PC-3 (cell line): ENCODE measurements around the gene SERPINA4. TPM values are rescaled to one million over a fixed set of nuclear protein-coding genes. Genes with fewer than 3 reads are reported as not detected.

Source experiments
- ATAC-seq: fragments of 200-7000 bp; cut with Tn5 transposase; 2 replicates; pipeline ENCODE4 v1.9.1; 2020; ENCODE audit warnings: mild to moderate bottlenecking, moderate library complexity
- BruUV-seq: library from RNA; stranded (reverse); fragments of 400-500 nt; replicated peaks from 2 replicates; lab custom pipeline; 2021; lab: Mats Ljungman, UMichigan
- CTCF ChIA-PET: fragments of 300-600 bp; sonication (Branson Sonifier 250); formaldehyde crosslinking; loops from one replicate; lab custom pipeline; 2022; ENCODE audit warnings: antibody characterized with exemption; lab: Charles Lee
- POLR2A ChIA-PET: fragments of 300-600 bp; sonication (Branson Sonifier 250); formaldehyde crosslinking; loops from one replicate; lab custom pipeline; 2022; ENCODE audit warnings: antibody characterized with exemption; ENCODE audit not compliant: unreplicated experiment; lab: Charles Lee
- DNase-seq: peaks from one replicate; pipeline ENCODE4 v3.0.0-alpha.2; 2015
- H2AFZ ChIP-seq: fragments of 300-600 bp; sonication (generic); 2 replicates; pipeline ENCODE4 v1.6.0; 2016; ENCODE audit warnings: antibody characterized with exemption, low read length
- H3F3A ChIP-seq: fragments of 300-600 bp; sonication (generic); one replicate; pipeline ENCODE4 v1.6.0; 2017; ENCODE audit warnings: antibody characterized with exemption, low read length, control low read depth, mild to moderate bottlenecking; ENCODE audit not compliant: unreplicated experiment
- H3K27ac ChIP-seq: fragments of 300-600 bp; sonication (generic); 2 replicates; pipeline ENCODE4 v1.5.1; 2016; ENCODE audit warnings: mild to moderate bottlenecking, low read length
- H3K27me3 ChIP-seq: fragments of 300-600 bp; sonication (generic); 2 replicates; pipeline ENCODE4 v1.6.1; 2016; ENCODE audit warnings: low read length, mixed read lengths
- H3K36me3 ChIP-seq: fragments of 300-600 bp; sonication (generic); 2 replicates; pipeline ENCODE4 v1.6.1; 2016; ENCODE audit warnings: low read depth, mixed run types, low read length, mixed read lengths
- H3K4me1 ChIP-seq: fragments of 300-600 bp; sonication (generic); 2 replicates; pipeline ENCODE4 v1.5.1; 2016; ENCODE audit warnings: low read length; ENCODE audit not compliant: insufficient read depth
- H3K4me2 ChIP-seq: fragments of 300-600 bp; sonication (generic); 2 replicates; pipeline ENCODE4 v1.6.0; 2016; ENCODE audit warnings: low read length
- H3K4me3 ChIP-seq: fragments of 300-600 bp; sonication (generic); 2 replicates; pipeline ENCODE4 v1.5.1; 2016; ENCODE audit warnings: mild to moderate bottlenecking, low read length, mixed read lengths
- H3K79me2 ChIP-seq: fragments of 300-600 bp; sonication (generic); 2 replicates; pipeline ENCODE4 v1.6.1; 2017; ENCODE audit warnings: low read length, mixed read lengths
- H3K9ac ChIP-seq: fragments of 300-600 bp; sonication (generic); 2 replicates; pipeline ENCODE4 v1.6.0; 2016; ENCODE audit warnings: mild to moderate bottlenecking, low read length
- H3K9me2 ChIP-seq: fragments of 300-600 bp; sonication (generic); replicated peaks from 2 replicates; pipeline ENCODE4 v1.6.1; 2016; ENCODE audit warnings: mixed run types, low read length, mixed read lengths
- H3K9me3 ChIP-seq: fragments of 300-600 bp; sonication (generic); 2 replicates; pipeline ENCODE4 v1.6.1; 2016; ENCODE audit warnings: low read length, mixed read lengths
- H4K20me1 ChIP-seq: fragments of 300-600 bp; sonication (generic); 2 replicates; pipeline ENCODE4 v1.6.1; 2016; ENCODE audit warnings: low read length, mixed read lengths
- EZH2 ChIP-seq: fragments of 300-600 bp; sonication (generic); IDR thresholded peaks from one replicate; pipeline ENCODE4 v1.6.1; 2017; ENCODE audit warnings: antibody characterized with exemption, mild to moderate bottlenecking, low read length; ENCODE audit not compliant: unreplicated experiment
- EZH2phosphoT487 ChIP-seq: fragments of 300-600 bp; sonication (generic); IDR thresholded peaks from 2 replicates; pipeline ENCODE4 v1.6.1; 2018; ENCODE audit warnings: mild to moderate bottlenecking, antibody characterized with exemption, low read length, borderline replicate concordance
- intact Hi-C: fragments of 100-400 bp; cut with micrococcal nuclease; formaldehyde crosslinking; loops from 2 replicates; pipeline ENCODE4 v1.9.0; 2023
- total RNA-seq: library from RNA; depleted of rRNA; stranded (reverse); fragments of >200 nt; gene quantifications from 2 replicates; pipeline ENCODE4 v1.2.3, GENCODE V29; 2014
- TF ChIP-seq, protein P1 (sequence below): fragments of 300-600 bp; sonication (generic); conservative IDR thresholded peaks from 2 replicates; pipeline ENCODE4 v1.5.1; 2017; ENCODE audit warnings: antibody characterized with exemption, low read depth, mild to moderate bottlenecking, low read length

Gene SERPINA4
- total RNA-seq, 1 experiment from 2014 or later = not detected

GRCh38 chr14:94583557-94583956 lies 22.3 kb downstream of the SERPINA4 start:
- no peaks in the 10 kb centered on the region for H3F3A ChIP-seq
- no peaks in the 10 kb centered on the region for H3K36me3 ChIP-seq
- H3K9ac ChIP-seq = no peak overlapping the region
- H3K79me2 ChIP-seq = no peaks in the 10 kb centered on the region
- no peaks in the 10 kb centered on the region for H3K9me2 ChIP-seq
- ChIA-PET CTCF (no interaction called here), POLR2A (no interaction called here)
- H2AFZ ChIP-seq = no peak overlapping the region
- 0 out of 2 replicates have a peak, but pooled peaks cover 4% of the 10 kb centered on the region for H3K27me3 ChIP-seq
- ATAC-seq (no peak), DNase-seq (no peak)
- no peak overlapping the region for H3K4me2 ChIP-seq
- H3K9me3 ChIP-seq = no peaks in the 10 kb centered on the region
- intact Hi-C loops = no loop called here
- no peaks in the 10 kb centered on the region for H4K20me1 ChIP-seq
- no peak for TF ChIP-seq EZH2phosphoT487
- TF ChIP-seq EZH2 = no peak
- TF ChIP-seq, protein P1, sequence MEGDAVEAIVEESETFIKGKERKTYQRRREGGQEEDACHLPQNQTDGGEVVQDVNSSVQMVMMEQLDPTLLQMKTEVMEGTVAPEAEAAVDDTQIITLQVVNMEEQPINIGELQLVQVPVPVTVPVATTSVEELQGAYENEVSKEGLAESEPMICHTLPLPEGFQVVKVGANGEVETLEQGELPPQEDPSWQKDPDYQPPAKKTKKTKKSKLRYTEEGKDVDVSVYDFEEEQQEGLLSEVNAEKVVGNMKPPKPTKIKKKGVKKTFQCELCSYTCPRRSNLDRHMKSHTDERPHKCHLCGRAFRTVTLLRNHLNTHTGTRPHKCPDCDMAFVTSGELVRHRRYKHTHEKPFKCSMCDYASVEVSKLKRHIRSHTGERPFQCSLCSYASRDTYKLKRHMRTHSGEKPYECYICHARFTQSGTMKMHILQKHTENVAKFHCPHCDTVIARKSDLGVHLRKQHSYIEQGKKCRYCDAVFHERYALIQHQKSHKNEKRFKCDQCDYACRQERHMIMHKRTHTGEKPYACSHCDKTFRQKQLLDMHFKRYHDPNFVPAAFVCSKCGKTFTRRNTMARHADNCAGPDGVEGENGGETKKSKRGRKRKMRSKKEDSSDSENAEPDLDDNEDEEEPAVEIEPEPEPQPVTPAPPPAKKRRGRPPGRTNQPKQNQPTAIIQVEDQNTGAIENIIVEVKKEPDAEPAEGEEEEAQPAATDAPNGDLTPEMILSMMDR = no peak
- BruUV-seq = no TSS peak
- no peak overlapping the region for H3K4me3 ChIP-seq
- no peak overlapping the region for H3K27ac ChIP-seq
- H3K4me1 ChIP-seq = no peaks in the 10 kb centered on the region

DNA sequence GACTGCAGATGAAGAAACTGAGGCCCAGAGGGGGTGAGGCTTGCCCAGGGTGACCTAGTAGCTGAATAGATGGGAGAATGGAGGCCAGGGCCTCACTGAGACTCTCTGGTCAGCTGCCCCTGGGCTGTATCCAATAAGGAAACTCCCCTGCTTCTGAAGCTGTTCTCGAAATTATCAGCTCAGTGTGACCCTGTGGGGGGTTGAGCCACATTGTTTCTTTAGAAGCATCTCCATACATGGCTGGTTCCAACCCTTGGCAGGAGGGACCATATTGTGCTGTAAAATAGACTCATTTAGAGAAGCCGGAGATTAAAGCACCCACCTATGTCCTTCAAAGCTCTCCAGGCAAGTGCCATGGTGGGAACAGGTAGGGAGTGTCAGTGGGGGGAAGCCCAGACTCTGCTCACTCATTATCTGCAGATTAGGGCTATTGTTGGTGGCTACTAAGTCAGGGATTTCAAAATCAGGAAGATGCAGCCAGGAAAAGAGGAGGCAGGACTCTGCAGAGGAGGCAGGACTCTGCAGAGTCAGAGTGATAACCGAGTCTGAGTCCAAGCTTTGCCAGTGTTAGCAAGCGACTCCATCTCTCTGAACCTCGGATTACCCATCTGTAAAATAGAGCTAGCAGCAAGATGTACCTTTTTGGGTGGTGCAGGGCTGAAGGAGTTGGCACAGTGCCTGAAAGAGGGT lies 23.5 kb downstream of the SERPINA4 start:
- Histone ChIP-seq H3K36me3 (no peaks in the 10 kb centered on the region), H2AFZ (no peak overlapping the region), H3F3A (no peaks in the 10 kb centered on the region), H3K27ac (no peak overlapping the region), H4K20me1 (no peaks in the 10 kb centered on the region), H3K4me3 (no peak overlapping the region), H3K79me2 (no peaks in the 10 kb centered on the region), H3K9me2 (no peaks in the 10 kb centered on the region), H3K4me2 (no peak overlapping the region), H3K27me3 (0 out of 2 replicates have a peak, but pooled peaks cover 5% of the 10 kb centered on the region), H3K4me1 (no peaks in the 10 kb centered on the region), H3K9me3 (no peaks in the 10 kb centered on the region), H3K9ac (no peak overlapping the region)
- intact Hi-C loops = no loop called here
- TF ChIP-seq, protein P1 = no peak
- ChIA-PET POLR2A (no interaction called here), CTCF (no interaction called here)
- DNase-seq (no peak), ATAC-seq (no peak)
- BruUV-seq = no TSS peak

DNA sequence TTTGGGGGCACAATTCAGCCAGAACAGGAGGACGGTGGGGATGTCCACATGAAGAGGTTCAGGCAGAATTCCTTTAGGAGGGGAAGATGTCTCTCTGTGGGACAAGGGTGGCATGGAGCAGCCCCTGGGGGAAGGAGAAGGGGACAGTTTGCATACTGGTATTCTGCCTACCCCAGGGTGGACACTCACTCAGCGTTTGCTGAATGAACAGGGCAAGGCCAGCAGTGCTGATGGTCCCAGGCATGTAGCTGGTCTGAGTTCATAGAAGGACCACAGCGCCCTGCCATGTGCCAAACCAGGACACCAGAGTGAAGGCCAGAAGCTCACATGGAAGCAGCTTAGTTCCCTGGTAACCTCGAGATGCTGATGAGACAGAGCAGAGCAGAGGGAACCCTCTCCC lies 25.4 kb downstream of the SERPINA4 start:
- ChIA-PET CTCF (no interaction called here), POLR2A (no interaction called here)
- Histone ChIP-seq H3K27me3 (0 out of 2 replicates have a peak, but pooled peaks cover 5% of the 10 kb centered on the region), H3K36me3 (no peaks in the 10 kb centered on the region), H3K4me3 (no peak overlapping the region), H3K9me2 (no peaks in the 10 kb centered on the region), H3K9me3 (no peaks in the 10 kb centered on the region), H3K79me2 (no peaks in the 10 kb centered on the region), H4K20me1 (no peaks in the 10 kb centered on the region), H3K4me1 (no peaks in the 10 kb centered on the region), H3K4me2 (no peak overlapping the region), H3F3A (no peaks in the 10 kb centered on the region), H3K9ac (no peak overlapping the region), H2AFZ (no peak overlapping the region), H3K27ac (no peak overlapping the region)
- intact Hi-C loops = no loop called here
- no TSS peak for BruUV-seq
- no peak for DNase-seq
- no peak for ATAC-seq
- TF ChIP-seq EZH2phosphoT487 (no peak), EZH2 (no peak)
- TF ChIP-seq, protein P1 = no peak
